Heart left ventricle (tissue), 13 donors: Measurements from ENCODE around the gene RALBP1.

Experiments
- CTCF ChIP-seq, 12 donors: fragments of 200-600 bp; sonication (generic) in 4 of 12; IDR thresholded peaks; one replicate each; pipeline versions ENCODE4 v1.5.0 to v1.8.0; 2018 to 2022; ENCODE audit warnings: antibody characterized with exemption in 12 of 12, mild to moderate bottlenecking in 5 of 12
- POLR2A ChIP-seq, 2 donors: fragments of 450-650 bp; IDR thresholded peaks; one replicate each; pipeline ENCODE4 v1.6.1; 2017; ENCODE audit warnings: antibody characterized with exemption in 2 of 2, mild to moderate bottlenecking in 2 of 2, moderate library complexity in 2 of 2
- donor health status: ischemic (EF 13 %, LVEDD 7.1; RV severe dilation, severe dysfunction).
- donor health status: DM: no; HTN: yes; CAD: no.
- donor health status: DM: no; HTN: no; CAD: no.
- donor health status: ischemic (EF 25% LVEDD 6.9; RV normal size, moderate dysfunction).
- donor health status: ischemic (EF 25% LVEDD 5.7; RV mildly dilated, moderate dysfunction).
- donor health status: ischemic (EF 35%, LVEDD 5.7; RV mildly dilated, moderate dysfunction).
- donor health status: nonischemic (EF 11% LVEDD 7.7; RV severe dilation, severe dysfunction).
- donor health status: DM: yes; HTN: yes; CAD: no.
- donor health status: PGD.
- donor health status: ischemic (EF 29% LVEDD 5.4; RV normal size, mild dysfunction).
- donor health status: nonischemic (EF 23%, LVEDD 6.1; RV moderate dilation, normal function).

GRCh38 chr18:9441061-9441460 is 34.3 kb upstream of the RALBP1 start:
- TF ChIP-seq CTCF (IDR thresholded peaks at IDR 0.05) (no peak), POLR2A (IDR thresholded peaks at IDR 0.05) (no peak)
